SH-SY5Y (cell line): ENCODE data around the gene PDGFB.

Source experiments
- GATA2 ChIP-seq: IDR thresholded peaks from 2 replicates; pipeline ENCODE4 v1.6.1; 2011; ENCODE audit warnings: mild to moderate bottlenecking, low read depth, low read length
- GATA3 ChIP-seq: IDR thresholded peaks from 2 replicates; pipeline ENCODE4 v1.6.1; 2011; ENCODE audit warnings: low read depth, mild to moderate bottlenecking, low read length, moderate library complexity

Gene PDGFB

GRCh38 chr22:39221999-39222686 is 22.6 kb downstream of the PDGFB start:
- TF ChIP-seq GATA3, result no peak
- no peak for TF ChIP-seq GATA2

- no peak for TF ChIP-seq GATA3
- TF ChIP-seq GATA2, result no peak
Observed at GRCh38 chr22:39220890-39221850, 23.6 kb downstream of the PDGFB start.

GRCh38 chr22:39220450-39220849 is 24.3 kb downstream of the PDGFB start:
- TF ChIP-seq GATA3 (no peak), GATA2 (no peak)

GRCh38 chr22:39219071-39220039 is 25.4 kb downstream of the PDGFB start:
- TF ChIP-seq GATA2, result no peak
- TF ChIP-seq GATA3, result no peak

GRCh38 chr22:39216143-39216490 is 28.7 kb downstream of the PDGFB start:
- TF ChIP-seq GATA3, result no peak
- no peak for TF ChIP-seq GATA2

- TF ChIP-seq GATA2, result no peak
- no peak for TF ChIP-seq GATA3
Observed at GRCh38 chr22:39215426-39216142, 29.2 kb downstream of the PDGFB start.

GRCh38 chr22:39215070-39215396 is 29.7 kb downstream of the PDGFB start:
- no peak for TF ChIP-seq GATA2
- no peak for TF ChIP-seq GATA3

- no peak for TF ChIP-seq GATA3
- TF ChIP-seq GATA2, result no peak
Observed at GRCh38 chr22:39214383-39215069, 30.3 kb downstream of the PDGFB start.

GRCh38 chr22:39214006-39214382 is 30.8 kb downstream of the PDGFB start:
- TF ChIP-seq GATA3 (no peak), GATA2 (no peak)

- TF ChIP-seq GATA3 (no peak), GATA2 (no peak)
Observed at GRCh38 chr22:39212721-39213376, 31.9 kb downstream of the PDGFB start.

- TF ChIP-seq GATA2 (no peak), GATA3 (no peak)
Observed at GRCh38 chr22:39209756-39210155, 35.0 kb downstream of the PDGFB start.

- TF ChIP-seq GATA2, result no peak
- no peak for TF ChIP-seq GATA3
Observed at GRCh38 chr22:39208013-39208680, 36.6 kb downstream of the PDGFB start.
